Nephron (organoid): ENCODE measurements around the gene LOXHD1.

Source experiments
- H3K27ac Mint-ChIP-seq, 3 experiments: 2 replicates each; pipeline ENCODE4 v1.8.0; 2020; ENCODE audit warnings: mixed read lengths in 3 of 3, mild to moderate bottlenecking in 2 of 3, moderate library complexity in 1 of 3
- H3K27me3 Mint-ChIP-seq: 2 replicates; pipeline ENCODE4 v1.8.0; 2021; ENCODE audit warnings: low read depth, mild to moderate bottlenecking, moderate library complexity, mixed read lengths
- H3K36me3 Mint-ChIP-seq: 2 replicates; pipeline ENCODE4 v1.8.0; 2020; ENCODE audit warnings: low read depth, mixed read lengths
- H3K4me1 Mint-ChIP-seq: 2 replicates; pipeline ENCODE4 v1.8.0; 2020; ENCODE audit warnings: mixed read lengths
- H3K4me3 Mint-ChIP-seq, 3 experiments: 2 replicates each; pipeline ENCODE4 v1.8.0; 2020; ENCODE audit warnings: mild to moderate bottlenecking in 3 of 3, mixed read lengths in 3 of 3, moderate library complexity in 2 of 3
- H3K9me3 Mint-ChIP-seq: 2 replicates; pipeline ENCODE4 v1.8.0; 2020; ENCODE audit warnings: mixed read lengths
- CTCF ChIP-seq, 3 experiments: fragments of 200-600 bp; sonication (generic); IDR thresholded peaks; one replicate each; pipeline ENCODE4 v1.5.0; 2021; ENCODE audit warnings: antibody characterized with exemption in 3 of 3; ENCODE audit not compliant: unreplicated experiment in 3 of 3

LOXHD1 gene

DNA sequence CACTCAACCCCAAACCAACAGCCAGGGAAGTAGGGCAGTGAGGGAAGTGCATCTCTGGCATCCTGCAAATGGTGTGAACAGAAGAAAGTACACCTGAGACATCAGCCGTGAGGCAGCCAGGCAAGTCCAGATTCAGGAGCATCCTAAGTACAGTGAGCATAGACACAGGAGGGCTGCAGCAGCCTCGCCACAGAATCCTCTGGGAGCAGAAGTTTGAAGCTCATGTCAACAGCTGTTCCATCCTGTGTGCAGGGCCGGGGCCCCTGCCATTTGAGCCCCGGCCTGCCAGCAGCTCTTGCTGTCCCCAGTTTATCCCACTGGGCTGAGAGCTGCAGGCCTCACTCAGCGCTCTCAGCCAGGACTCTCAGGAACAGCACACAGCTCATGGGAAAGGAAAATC is 14.5 kb downstream of the LOXHD1 start:
- H3K9me3 Mint-ChIP-seq, result no peaks in the 10 kb centered on the region
- H3K4me3 Mint-ChIP-seq, result no peak overlapping the region
- no peaks in the 10 kb centered on the region for H3K4me1 Mint-ChIP-seq
- H3K27me3 Mint-ChIP-seq, result peaks cover 24% of the 10 kb centered on the region
- TF ChIP-seq CTCF (IDR thresholded peaks at IDR 0.05; ENCODE audit: unreplicated experiment in 3 of 3), result no peak
- H3K27ac Mint-ChIP-seq, result no peak overlapping the region
- no peaks in the 10 kb centered on the region for H3K36me3 Mint-ChIP-seq

DNA sequence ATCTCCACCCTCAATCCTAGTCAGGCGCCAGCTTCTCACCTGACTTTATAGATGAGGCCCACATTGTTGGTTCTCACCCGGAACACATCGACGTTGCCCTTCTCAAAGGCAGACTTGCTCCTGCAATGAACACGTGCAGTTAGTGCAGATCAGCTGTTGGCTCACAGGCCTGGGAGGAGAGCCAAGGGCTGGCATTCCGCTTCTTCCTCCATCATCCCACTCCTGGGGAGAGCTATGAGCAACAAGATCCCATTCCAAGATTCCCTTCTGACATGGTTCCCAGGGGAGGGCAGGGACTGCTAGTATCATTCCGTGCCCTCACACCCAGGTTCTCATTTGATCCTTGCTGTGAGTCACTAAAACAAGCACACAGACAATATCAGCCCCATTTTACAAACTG is 15.1 kb downstream of the LOXHD1 start:
- no peaks in the 10 kb centered on the region for H3K4me1 Mint-ChIP-seq
- no peak overlapping the region for H3K4me3 Mint-ChIP-seq
- no peaks in the 10 kb centered on the region for H3K9me3 Mint-ChIP-seq
- H3K27me3 Mint-ChIP-seq, result peaks cover 30% of the 10 kb centered on the region
- no peak overlapping the region for H3K27ac Mint-ChIP-seq
- TF ChIP-seq CTCF (IDR thresholded peaks at IDR 0.05; ENCODE audit: unreplicated experiment in 3 of 3), result no peak
- H3K36me3 Mint-ChIP-seq, result no peaks in the 10 kb centered on the region

DNA sequence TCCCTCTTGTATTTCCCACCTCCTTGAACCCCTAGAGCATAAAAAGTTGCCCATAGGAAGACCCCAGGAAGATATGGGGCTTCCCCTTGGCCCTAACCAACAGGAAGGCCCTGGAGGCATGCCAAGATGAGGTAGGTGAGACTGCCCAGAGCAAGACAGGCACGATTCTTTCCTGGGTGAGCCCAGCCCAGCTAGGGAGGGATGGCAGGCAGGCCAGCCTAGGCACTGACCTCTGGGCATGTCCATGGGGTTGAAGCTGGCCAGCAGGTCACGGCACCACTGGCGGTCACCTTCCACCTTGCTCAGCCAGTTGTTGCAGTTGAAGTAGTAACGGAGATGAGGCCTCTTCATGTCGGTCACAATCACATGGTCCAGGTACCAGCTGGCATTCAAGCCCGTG is 17.6 kb downstream of the LOXHD1 start:
- no peaks in the 10 kb centered on the region for H3K36me3 Mint-ChIP-seq
- no peak overlapping the region for H3K4me3 Mint-ChIP-seq
- peaks cover 21% of the 10 kb centered on the region for H3K27me3 Mint-ChIP-seq
- TF ChIP-seq CTCF (IDR thresholded peaks at IDR 0.05; ENCODE audit: unreplicated experiment in 3 of 3), result no peak
- H3K4me1 Mint-ChIP-seq, result no peaks in the 10 kb centered on the region
- no peak overlapping the region for H3K27ac Mint-ChIP-seq
- H3K9me3 Mint-ChIP-seq, result no peaks in the 10 kb centered on the region

DNA sequence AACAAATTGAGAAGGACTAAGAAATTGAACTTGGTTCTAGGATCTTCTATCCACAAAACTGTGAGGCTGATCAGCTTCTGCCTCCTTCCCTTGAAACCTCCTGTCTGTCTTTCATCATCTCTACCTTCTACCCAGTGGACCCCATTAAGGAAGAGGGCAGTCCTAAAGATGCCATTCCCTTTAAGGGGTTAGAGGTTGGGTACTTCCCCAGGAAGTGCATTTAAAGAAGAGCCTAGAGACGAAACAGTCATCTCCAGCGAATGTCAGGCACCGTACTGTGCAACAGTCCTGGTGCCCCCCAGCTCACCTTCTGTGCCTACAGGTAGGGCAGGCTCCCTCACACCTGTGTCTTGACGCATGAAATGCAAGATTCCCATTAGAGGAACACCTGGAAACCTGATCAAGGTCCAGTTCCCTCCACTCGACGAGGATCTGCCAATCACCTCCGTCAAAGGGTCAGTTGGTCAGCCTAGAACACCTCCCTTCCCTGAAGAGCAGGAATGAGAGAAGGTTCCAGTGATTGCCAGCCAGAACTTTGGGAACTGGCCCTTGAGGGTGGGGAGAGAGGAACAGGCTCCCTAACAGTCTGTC is 20.9 kb downstream of the LOXHD1 start:
- Mint-ChIP-seq H3K4me3 (no peak overlapping the region), H3K36me3 (no peaks in the 10 kb centered on the region), H3K9me3 (peaks cover 8% of the 10 kb centered on the region), H3K27ac (no peak overlapping the region), H3K4me1 (no peaks in the 10 kb centered on the region), H3K27me3 (peaks cover 28% of the 10 kb centered on the region)
- no peak for TF ChIP-seq CTCF (IDR thresholded peaks at IDR 0.05; ENCODE audit: unreplicated experiment in 3 of 3)

GRCh38 chr18:46632401-46633071 is 24.5 kb downstream of the LOXHD1 start:
- no peaks in the 10 kb centered on the region for H3K36me3 Mint-ChIP-seq
- peaks cover 51% of the 10 kb centered on the region for H3K27me3 Mint-ChIP-seq
- no peak overlapping the region for H3K4me3 Mint-ChIP-seq
- H3K27ac Mint-ChIP-seq, result no peak overlapping the region
- TF ChIP-seq CTCF (IDR thresholded peaks at IDR 0.05; ENCODE audit: unreplicated experiment in 3 of 3), result no peak
- no peaks in the 10 kb centered on the region for H3K4me1 Mint-ChIP-seq
- peaks cover 8% of the 10 kb centered on the region for H3K9me3 Mint-ChIP-seq

GRCh38 chr18:46630991-46631390 is 26.0 kb downstream of the LOXHD1 start:
- no peak overlapping the region for H3K27ac Mint-ChIP-seq
- TF ChIP-seq CTCF (IDR thresholded peaks at IDR 0.05; ENCODE audit: unreplicated experiment in 3 of 3), result no peak
- peaks cover 8% of the 10 kb centered on the region for H3K9me3 Mint-ChIP-seq
- H3K27me3 Mint-ChIP-seq, result peaks cover 49% of the 10 kb centered on the region
- H3K36me3 Mint-ChIP-seq, result no peaks in the 10 kb centered on the region
- no peaks in the 10 kb centered on the region for H3K4me1 Mint-ChIP-seq
- no peak overlapping the region for H3K4me3 Mint-ChIP-seq
